ENCODE measurements around the gene TBATA.

Gene TBATA

DNA sequence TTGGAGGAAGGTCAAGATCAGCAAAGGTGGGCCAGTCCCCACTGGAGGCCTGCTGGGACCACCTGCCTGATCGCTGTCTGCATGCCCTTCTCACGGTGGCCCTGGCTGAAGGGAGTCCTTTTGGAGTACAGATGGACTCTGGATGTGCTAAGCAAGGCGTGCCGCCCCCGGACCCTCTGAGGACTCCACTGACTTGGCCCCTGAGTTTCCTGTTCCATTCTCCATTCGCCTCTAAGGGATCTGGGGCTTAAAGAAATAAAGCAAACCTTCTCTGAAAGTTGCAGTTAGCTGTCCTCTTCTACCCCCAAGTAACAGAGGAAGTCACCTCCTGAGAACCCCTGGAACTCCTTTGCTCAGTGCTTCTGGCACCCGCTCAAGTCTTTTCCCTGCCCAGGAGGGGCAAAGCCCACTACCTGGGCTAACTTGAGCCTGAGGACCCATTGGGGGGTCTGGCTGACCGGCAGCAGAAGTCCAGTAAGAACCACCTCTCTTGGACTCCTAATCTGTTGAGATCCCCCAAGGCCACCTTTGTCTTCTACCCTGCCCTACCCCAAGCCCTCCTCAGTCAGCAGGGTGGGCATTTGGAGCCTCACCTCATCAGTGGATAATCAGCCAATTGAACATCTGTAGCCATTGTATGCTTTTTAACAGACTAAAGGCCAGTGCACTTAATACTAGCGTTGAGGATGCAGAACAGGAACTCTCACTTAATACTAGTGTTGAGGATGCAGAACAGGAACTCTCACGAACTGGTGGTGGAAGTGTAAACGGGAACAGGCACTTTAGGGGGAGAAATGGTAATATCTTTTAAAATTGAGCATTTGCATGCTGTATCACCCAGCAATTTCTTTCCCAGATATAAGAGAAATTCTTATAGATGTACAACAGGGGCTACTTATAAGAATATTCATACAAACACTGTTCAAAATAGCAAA is 2.2 kb downstream of the TBATA start:
- no peak for DNase-seq (ENCODE audit: low spot score)

DNA sequence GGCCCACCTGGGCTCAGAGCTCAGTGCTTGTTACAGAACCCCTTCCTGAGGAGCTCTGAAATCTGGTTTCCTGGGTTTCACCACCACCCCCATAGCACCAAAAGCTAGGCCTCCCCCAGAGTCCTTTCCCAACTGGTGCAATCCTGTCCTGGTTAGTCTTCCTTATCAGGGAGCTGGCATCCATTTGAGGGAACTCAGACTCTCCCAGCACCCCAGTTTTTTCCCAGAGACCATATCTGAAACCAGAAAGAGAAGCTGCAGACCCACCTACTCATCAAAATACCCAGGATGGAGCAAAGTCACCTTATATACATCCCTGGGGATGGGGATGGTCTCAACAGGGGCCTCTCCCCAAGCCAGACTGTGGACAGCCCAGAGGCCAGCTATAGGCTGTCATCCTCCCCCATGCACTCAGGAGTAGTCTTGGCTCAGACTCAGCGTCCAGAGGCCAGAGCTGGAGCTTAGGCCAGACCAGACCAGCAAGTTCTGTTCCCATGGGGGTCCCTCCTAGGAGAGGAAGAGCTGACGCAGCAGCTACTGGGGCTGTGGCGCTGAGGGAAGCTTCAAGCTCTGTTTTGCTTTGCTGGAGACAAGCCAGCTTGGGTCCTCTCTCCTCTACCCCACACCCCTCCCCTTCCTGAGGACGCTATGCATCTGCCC is 3.0 kb downstream of the TBATA start:
- H3K27ac ChIP-seq (ENCODE audit: poor library complexity, severe bottlenecking): no peak overlapping the region
- no peak overlapping the region for H3K4me3 ChIP-seq (ENCODE audit: severe bottlenecking)
- no peaks in the 10 kb centered on the region for H3K9me3 ChIP-seq (ENCODE audit: severe bottlenecking)
- DNase-seq (ENCODE audit: low spot score) (no peak), ATAC-seq (ENCODE audit: low read depth) (no peak)
- no peaks in the 10 kb centered on the region for H3K36me3 ChIP-seq (ENCODE audit: low read depth)
- no peaks in the 10 kb centered on the region for H3K27me3 ChIP-seq (ENCODE audit: insufficient read depth, poor library complexity, severe bottlenecking)
- no peaks in the 10 kb centered on the region for H3K4me1 ChIP-seq (ENCODE audit: insufficient read depth, poor library complexity, severe bottlenecking)
- TF ChIP-seq, protein P1, sequence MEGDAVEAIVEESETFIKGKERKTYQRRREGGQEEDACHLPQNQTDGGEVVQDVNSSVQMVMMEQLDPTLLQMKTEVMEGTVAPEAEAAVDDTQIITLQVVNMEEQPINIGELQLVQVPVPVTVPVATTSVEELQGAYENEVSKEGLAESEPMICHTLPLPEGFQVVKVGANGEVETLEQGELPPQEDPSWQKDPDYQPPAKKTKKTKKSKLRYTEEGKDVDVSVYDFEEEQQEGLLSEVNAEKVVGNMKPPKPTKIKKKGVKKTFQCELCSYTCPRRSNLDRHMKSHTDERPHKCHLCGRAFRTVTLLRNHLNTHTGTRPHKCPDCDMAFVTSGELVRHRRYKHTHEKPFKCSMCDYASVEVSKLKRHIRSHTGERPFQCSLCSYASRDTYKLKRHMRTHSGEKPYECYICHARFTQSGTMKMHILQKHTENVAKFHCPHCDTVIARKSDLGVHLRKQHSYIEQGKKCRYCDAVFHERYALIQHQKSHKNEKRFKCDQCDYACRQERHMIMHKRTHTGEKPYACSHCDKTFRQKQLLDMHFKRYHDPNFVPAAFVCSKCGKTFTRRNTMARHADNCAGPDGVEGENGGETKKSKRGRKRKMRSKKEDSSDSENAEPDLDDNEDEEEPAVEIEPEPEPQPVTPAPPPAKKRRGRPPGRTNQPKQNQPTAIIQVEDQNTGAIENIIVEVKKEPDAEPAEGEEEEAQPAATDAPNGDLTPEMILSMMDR (IDR thresholded peaks at IDR 0.05; ENCODE audit: poor library complexity, severe bottlenecking): no peak

More for the DNA sequence above, 2.2 kb downstream of the TBATA start:
- Histone ChIP-seq H3K36me3 (ENCODE audit: low read depth) (no peaks in the 10 kb centered on the region), H3K27me3 (ENCODE audit: insufficient read depth, poor library complexity, severe bottlenecking) (no peaks in the 10 kb centered on the region), H3K27ac (ENCODE audit: poor library complexity, severe bottlenecking) (no peak overlapping the region), H3K9me3 (ENCODE audit: severe bottlenecking) (no peaks in the 10 kb centered on the region), H3K4me3 (ENCODE audit: severe bottlenecking) (no peak overlapping the region), H3K4me1 (ENCODE audit: insufficient read depth, poor library complexity, severe bottlenecking) (no peaks in the 10 kb centered on the region)
- TF ChIP-seq, protein P1 (IDR thresholded peaks at IDR 0.05; ENCODE audit: poor library complexity, severe bottlenecking): no peak
- ATAC-seq (ENCODE audit: low read depth): no peak

DNA sequence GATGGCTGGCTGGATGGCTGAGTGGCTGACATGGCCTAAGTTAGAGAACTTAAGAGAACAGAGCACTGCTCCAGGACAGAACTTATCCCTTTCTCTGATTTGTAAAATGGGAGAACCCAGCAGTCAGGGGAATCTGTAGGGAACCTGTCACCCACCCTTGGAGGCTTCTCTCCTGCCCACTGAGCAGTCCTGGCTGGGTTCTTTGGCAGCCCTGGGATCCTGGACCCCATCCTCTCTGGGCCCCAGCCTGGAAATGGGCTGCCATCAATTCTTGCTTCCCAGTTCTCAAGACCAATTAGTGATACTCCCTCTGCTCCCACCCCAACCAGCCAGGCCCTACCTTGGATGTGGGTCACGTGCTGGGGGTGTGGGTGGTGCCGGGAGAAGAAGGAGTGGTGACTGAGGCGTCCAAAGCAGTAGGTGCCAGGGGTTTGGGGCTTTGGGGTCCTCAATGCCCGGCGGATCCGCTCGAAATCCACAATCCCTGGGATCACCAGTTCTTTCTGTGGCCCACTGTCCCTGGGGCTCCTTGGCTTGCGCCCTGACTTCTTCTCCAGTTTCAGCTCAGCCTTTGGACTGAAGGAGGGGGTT is 3.6 kb downstream of the TBATA start:
- no peak for DNase-seq (ENCODE audit: low spot score)
- Histone ChIP-seq H3K27me3 (ENCODE audit: insufficient read depth, poor library complexity, severe bottlenecking) (no peaks in the 10 kb centered on the region), H3K9me3 (ENCODE audit: severe bottlenecking) (no peaks in the 10 kb centered on the region), H3K4me1 (ENCODE audit: insufficient read depth, poor library complexity, severe bottlenecking) (no peaks in the 10 kb centered on the region), H3K4me3 (ENCODE audit: severe bottlenecking) (no peak overlapping the region), H3K36me3 (ENCODE audit: low read depth) (no peaks in the 10 kb centered on the region), H3K27ac (ENCODE audit: poor library complexity, severe bottlenecking) (no peak overlapping the region)
- TF ChIP-seq, protein P1 (IDR thresholded peaks at IDR 0.05; ENCODE audit: poor library complexity, severe bottlenecking): no peak
- ATAC-seq (ENCODE audit: low read depth): no peak

DNA sequence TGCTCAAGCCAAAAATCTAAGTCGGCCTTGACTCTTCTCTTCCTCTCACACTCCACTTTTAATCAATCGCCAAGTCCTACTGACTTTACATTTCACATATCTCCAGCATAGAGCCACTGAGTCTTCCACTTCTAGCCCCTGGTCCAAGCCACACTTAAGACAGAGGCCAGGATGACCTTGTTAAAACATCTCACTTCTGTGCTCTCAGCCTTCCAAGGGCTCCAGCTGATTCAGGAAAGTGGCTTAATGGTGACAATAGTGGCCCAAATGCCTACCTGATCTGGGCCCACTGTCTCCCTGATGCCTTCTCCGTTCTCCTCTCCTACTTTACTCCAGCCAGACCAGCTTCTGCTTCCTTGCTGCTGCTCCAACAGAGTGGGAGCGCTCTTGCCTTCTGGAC is 4.4 kb downstream of the TBATA start:
- DNase-seq (ENCODE audit: low spot score) (no peak), ATAC-seq (ENCODE audit: low read depth) (no peak)
- Histone ChIP-seq H3K27ac (ENCODE audit: poor library complexity, severe bottlenecking) (no peak overlapping the region), H3K4me1 (ENCODE audit: insufficient read depth, poor library complexity, severe bottlenecking) (no peaks in the 10 kb centered on the region), H3K9me3 (ENCODE audit: severe bottlenecking) (no peaks in the 10 kb centered on the region), H3K4me3 (ENCODE audit: severe bottlenecking) (no peak overlapping the region), H3K27me3 (ENCODE audit: insufficient read depth, poor library complexity, severe bottlenecking) (no peaks in the 10 kb centered on the region), H3K36me3 (ENCODE audit: low read depth) (no peaks in the 10 kb centered on the region)
- TF ChIP-seq, protein P1 (IDR thresholded peaks at IDR 0.05; ENCODE audit: poor library complexity, severe bottlenecking): no peak

Data from RWPE2 (cell line).